Stimulated activated CD4-positive, alpha-beta T cell treated with anti-CD3 and anti-CD28 coated beads, Interleukin-2, amount 100 ng/mL, for 4 hours (primary cell): Measurements from ENCODE around the gene TUBA3E.
"Not testable (repeated sequence)": the region's sequence is repeated elsewhere in the genome, so short reads cannot be mapped to it uniquely, and the experiment has no call there.

Experiments
- DNase-seq: peaks from one replicate; pipeline ENCODE4 v3.0.0-alpha.2; 2020; ENCODE audit warnings: low read depth

Gene TUBA3E

GRCh38 chr2:130198343-130198742, at the start of gene TUBA3E:
Gene TUBA3E, minus strand, starts transcription at chr2:130198439. Its CDS starts 79 bp downstream, at chr2:130198360.
- no peak for DNase-seq

- no peak for DNase-seq
These were observed 48.2 kb upstream of the TUBA3E start for GRCh38 chr2:130246430-130246829.

- no peak for DNase-seq
These were observed 47.7 kb upstream of the TUBA3E start for GRCh38 chr2:130245976-130246375.

- DNase-seq: no peak
These were observed 45.1 kb upstream of the TUBA3E start for GRCh38 chr2:130243359-130243758.

GRCh38 chr2:130241041-130241707, 42.9 kb upstream of the TUBA3E start:
- no peak for DNase-seq

GRCh38 chr2:130239581-130239980, 41.3 kb upstream of the TUBA3E start:
- DNase-seq: not testable (repeated sequence)

GRCh38 chr2:130233066-130233465, 34.8 kb upstream of the TUBA3E start:
- not testable (repeated sequence) for DNase-seq

- DNase-seq: no peak
These were observed 33.4 kb upstream of the TUBA3E start for GRCh38 chr2:130231656-130232055.

- DNase-seq: not testable (repeated sequence)
These were observed 32.7 kb upstream of the TUBA3E start for GRCh38 chr2:130230907-130231306.

- not testable (repeated sequence) for DNase-seq
These were observed 32.1 kb upstream of the TUBA3E start for GRCh38 chr2:130230376-130230775.

- not testable (repeated sequence) for DNase-seq
These were observed 30.9 kb upstream of the TUBA3E start for GRCh38 chr2:130229161-130229510.

GRCh38 chr2:130228467-130229160, 30.4 kb upstream of the TUBA3E start:
- not testable (repeated sequence) for DNase-seq

GRCh38 chr2:130228005-130228404, 29.8 kb upstream of the TUBA3E start:
- not testable (repeated sequence) for DNase-seq

- DNase-seq: not testable (repeated sequence)
These were observed 24.3 kb upstream of the TUBA3E start for GRCh38 chr2:130222523-130222922.

- DNase-seq: not testable (repeated sequence)
These were observed 22.3 kb upstream of the TUBA3E start for GRCh38 chr2:130220505-130220904.

- DNase-seq: not testable (repeated sequence)
These were observed 20.9 kb upstream of the TUBA3E start for GRCh38 chr2:130219147-130219546.

- DNase-seq: not testable (repeated sequence)
These were observed 8.8 kb upstream of the TUBA3E start for GRCh38 chr2:130207051-130207450.

- not testable (repeated sequence) for DNase-seq
These were observed 4.9 kb upstream of the TUBA3E start for GRCh38 chr2:130203150-130203549.

GRCh38 chr2:130202518-130202917, 4.3 kb upstream of the TUBA3E start:
- not testable (repeated sequence) for DNase-seq

GRCh38 chr2:130196052-130196451, 2.2 kb downstream of the TUBA3E start:
- not testable (repeated sequence) for DNase-seq

GRCh38 chr2:130195089-130195635, 3.1 kb downstream of the TUBA3E start:
- DNase-seq: not testable (repeated sequence)

GRCh38 chr2:130193824-130194223, 4.4 kb downstream of the TUBA3E start:
- DNase-seq: not testable (repeated sequence)

GRCh38 chr2:130192451-130192850, 5.8 kb downstream of the TUBA3E start:
- not testable (repeated sequence) for DNase-seq
